SU-DHL-6 (cell line): ENCODE measurements around the gene ACSS1.

Source experiments
- H2AFZ ChIP-seq: fragments of 200-600 bp; sonication (generic); 2 replicates; pipeline ENCODE4 v1.6.1; 2014; ENCODE audit warnings: low read depth, mild to moderate bottlenecking, moderate library complexity, mixed read lengths, antibody characterized with exemption, low read length; ENCODE audit not compliant: severe bottlenecking
- H3F3A ChIP-seq: fragments of 200-600 bp; shearing (Covaris generic); 2 replicates; pipeline ENCODE4 v1.6.0; 2016; ENCODE audit warnings: antibody characterized with exemption, mild to moderate bottlenecking; ENCODE audit not compliant: insufficient read depth
- H3K27ac ChIP-seq: fragments of 200-600 bp; sonication (generic); 2 replicates; pipeline ENCODE4 v1.5.1; 2016; ENCODE audit warnings: low read depth, mild to moderate bottlenecking, low read length, moderate library complexity, mixed read lengths
- H3K27me3 ChIP-seq: fragments of 200-600 bp; sonication (generic), shearing (Covaris generic); 2 replicates; pipeline ENCODE4 v1.6.0; 2014; ENCODE audit warnings: mild to moderate bottlenecking, low read length
- H3K36me3 ChIP-seq: fragments of 200-600 bp; sonication (generic); 2 replicates; pipeline ENCODE4 v1.6.1; 2014; ENCODE audit warnings: mild to moderate bottlenecking, low read length, mixed read lengths
- H3K4me2 ChIP-seq: fragments of 300-600, 200-600 bp; shearing (Covaris generic), sonication (generic); 2 replicates; pipeline ENCODE4 v1.6.0; 2014; ENCODE audit warnings: low read length, low read depth, mild to moderate bottlenecking; ENCODE audit not compliant: poor library complexity, severe bottlenecking
- H3K4me3 ChIP-seq: fragments of 200-600 bp; sonication (generic); 2 replicates; pipeline ENCODE4 v1.5.1; 2014; ENCODE audit warnings: antibody characterized with exemption, low read length, mild to moderate bottlenecking, mixed read lengths; ENCODE audit not compliant: insufficient read depth, poor library complexity, severe bottlenecking
- H3K79me2 ChIP-seq: fragments of 200-600 bp; sonication (generic); 2 replicates; pipeline ENCODE4 v1.6.1; 2014; ENCODE audit warnings: mild to moderate bottlenecking, low read length, moderate library complexity; ENCODE audit not compliant: insufficient read depth
- H3K9ac ChIP-seq: fragments of 200-600 bp; sonication (generic); 2 replicates; pipeline ENCODE4 v1.7.0; 2014; ENCODE audit warnings: mild to moderate bottlenecking, low read length
- H3K9me2 ChIP-seq: fragments of 200-600 bp; sonication (generic); replicated peaks from 2 replicates; pipeline ENCODE4 v1.6.1; 2014; ENCODE audit warnings: low read length; ENCODE audit not compliant: insufficient read depth
- H3K9me3 ChIP-seq: fragments of 200-600 bp; sonication (generic); 2 replicates; pipeline ENCODE4 v1.6.1; 2014; ENCODE audit warnings: low read length, mixed read lengths; ENCODE audit not compliant: insufficient read depth
- H4K20me1 ChIP-seq: fragments of 200-600 bp; sonication (generic); 2 replicates; pipeline ENCODE4 v1.6.1; 2014; ENCODE audit warnings: low read depth, mild to moderate bottlenecking, antibody characterized with exemption, low read length, moderate library complexity, mixed read lengths
- EZH2phosphoT487 ChIP-seq: fragments of 200-600 bp; sonication (generic), shearing (Covaris generic); conservative IDR thresholded peaks from 2 replicates; pipeline ENCODE4 v1.6.1; 2018; ENCODE audit warnings: mild to moderate bottlenecking, antibody characterized with exemption, low read length, moderate library complexity, mixed read lengths
- TF ChIP-seq, protein P1 (sequence below): fragments of 200-600 bp; sonication (generic); IDR thresholded peaks from one replicate; pipeline ENCODE4 v1.5.1; 2017; ENCODE audit warnings: antibody characterized with exemption, mild to moderate bottlenecking, low read length, moderate library complexity; ENCODE audit not compliant: insufficient read depth, poor library complexity, severe bottlenecking

Gene ACSS1

DNA sequence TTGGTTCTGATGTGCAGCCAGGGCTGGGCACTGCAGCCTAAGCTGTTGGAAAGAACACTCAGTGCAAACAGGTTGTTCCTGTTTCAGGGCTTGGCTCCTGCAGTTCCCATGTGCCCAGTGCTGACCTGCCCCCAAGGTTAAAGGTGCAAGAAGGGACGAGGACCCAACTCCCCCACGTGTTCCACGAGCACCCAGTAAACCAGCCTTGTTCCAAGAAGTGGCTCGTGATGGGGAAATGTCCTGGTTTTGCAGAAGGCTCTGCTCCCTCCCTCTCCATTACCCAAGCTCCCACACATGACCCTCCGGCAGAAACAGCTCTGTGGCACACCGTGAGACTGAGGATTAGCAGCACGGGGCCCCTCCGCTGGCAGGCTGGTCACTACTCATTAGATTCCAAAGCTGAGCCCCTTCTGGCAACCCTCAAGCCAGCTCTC is 9.4 kb downstream of the ACSS1 start:
- TF ChIP-seq EZH2phosphoT487 = no peak
- TF ChIP-seq, protein P1, sequence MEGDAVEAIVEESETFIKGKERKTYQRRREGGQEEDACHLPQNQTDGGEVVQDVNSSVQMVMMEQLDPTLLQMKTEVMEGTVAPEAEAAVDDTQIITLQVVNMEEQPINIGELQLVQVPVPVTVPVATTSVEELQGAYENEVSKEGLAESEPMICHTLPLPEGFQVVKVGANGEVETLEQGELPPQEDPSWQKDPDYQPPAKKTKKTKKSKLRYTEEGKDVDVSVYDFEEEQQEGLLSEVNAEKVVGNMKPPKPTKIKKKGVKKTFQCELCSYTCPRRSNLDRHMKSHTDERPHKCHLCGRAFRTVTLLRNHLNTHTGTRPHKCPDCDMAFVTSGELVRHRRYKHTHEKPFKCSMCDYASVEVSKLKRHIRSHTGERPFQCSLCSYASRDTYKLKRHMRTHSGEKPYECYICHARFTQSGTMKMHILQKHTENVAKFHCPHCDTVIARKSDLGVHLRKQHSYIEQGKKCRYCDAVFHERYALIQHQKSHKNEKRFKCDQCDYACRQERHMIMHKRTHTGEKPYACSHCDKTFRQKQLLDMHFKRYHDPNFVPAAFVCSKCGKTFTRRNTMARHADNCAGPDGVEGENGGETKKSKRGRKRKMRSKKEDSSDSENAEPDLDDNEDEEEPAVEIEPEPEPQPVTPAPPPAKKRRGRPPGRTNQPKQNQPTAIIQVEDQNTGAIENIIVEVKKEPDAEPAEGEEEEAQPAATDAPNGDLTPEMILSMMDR = no peak

GRCh38 chr20:25047766-25048165 is 10.2 kb downstream of the ACSS1 start:
- H2AFZ ChIP-seq = no peak overlapping the region
- H3K27me3 ChIP-seq = no peaks in the 10 kb centered on the region
- H3K9me2 ChIP-seq = no peaks in the 10 kb centered on the region
- no peaks in the 10 kb centered on the region for H3K9me3 ChIP-seq
- no peak overlapping the region for H3K4me3 ChIP-seq
- H3K4me2 ChIP-seq = no peak overlapping the region
- H3K79me2 ChIP-seq = no peaks in the 10 kb centered on the region
- H4K20me1 ChIP-seq = no peaks in the 10 kb centered on the region
- H3F3A ChIP-seq = no peaks in the 10 kb centered on the region
- no peak overlapping the region for H3K27ac ChIP-seq
- no peak overlapping the region for H3K9ac ChIP-seq
- H3K36me3 ChIP-seq = no peaks in the 10 kb centered on the region
- no peak for TF ChIP-seq EZH2phosphoT487
- TF ChIP-seq, protein P1 = no peak

More for the DNA sequence above, 9.4 kb downstream of the ACSS1 start:
- H3K36me3 ChIP-seq = no peaks in the 10 kb centered on the region
- H3F3A ChIP-seq = no peaks in the 10 kb centered on the region
- H3K4me3 ChIP-seq = no peak overlapping the region
- no peak overlapping the region for H3K27ac ChIP-seq
- H3K9me2 ChIP-seq = no peaks in the 10 kb centered on the region
- H3K9ac ChIP-seq = no peak overlapping the region
- H2AFZ ChIP-seq = no peak overlapping the region
- H3K27me3 ChIP-seq = no peaks in the 10 kb centered on the region
- no peaks in the 10 kb centered on the region for H3K9me3 ChIP-seq
- no peaks in the 10 kb centered on the region for H4K20me1 ChIP-seq
- no peaks in the 10 kb centered on the region for H3K79me2 ChIP-seq
- no peak overlapping the region for H3K4me2 ChIP-seq

- Histone ChIP-seq H3F3A (no peaks in the 10 kb centered on the region), H3K9ac (no peak overlapping the region), H3K36me3 (no peaks in the 10 kb centered on the region), H3K4me2 (no peak overlapping the region), H3K79me2 (no peaks in the 10 kb centered on the region), H4K20me1 (no peaks in the 10 kb centered on the region), H3K27me3 (no peaks in the 10 kb centered on the region), H3K27ac (no peak overlapping the region), H2AFZ (no peak overlapping the region), H3K9me2 (no peaks in the 10 kb centered on the region), H3K4me3 (no peak overlapping the region), H3K9me3 (no peaks in the 10 kb centered on the region)
- TF ChIP-seq EZH2phosphoT487 = no peak
- TF ChIP-seq, protein P1 = no peak
Measured at GRCh38 chr20:25046736-25047666, 10.9 kb downstream of the ACSS1 start.
